HG02571 (cell line): ENCODE results near the gene CNIH2.

Experiments used
- ATAC-seq: cut with Tn5 transposase; IDR thresholded peaks from one replicate; pipeline ENCODE4 v1.9.1; 2021; ENCODE audit warnings: mild to moderate bottlenecking, moderate library complexity; ENCODE audit not compliant: unreplicated experiment

Gene CNIH2

GRCh38 chr11:66258473-66258893 lies 19.5 kb upstream of the CNIH2 start:
- no peak for ATAC-seq

- no peak for ATAC-seq
Measured at GRCh38 chr11:66259225-66259624, 18.8 kb upstream of the CNIH2 start.

DNA sequence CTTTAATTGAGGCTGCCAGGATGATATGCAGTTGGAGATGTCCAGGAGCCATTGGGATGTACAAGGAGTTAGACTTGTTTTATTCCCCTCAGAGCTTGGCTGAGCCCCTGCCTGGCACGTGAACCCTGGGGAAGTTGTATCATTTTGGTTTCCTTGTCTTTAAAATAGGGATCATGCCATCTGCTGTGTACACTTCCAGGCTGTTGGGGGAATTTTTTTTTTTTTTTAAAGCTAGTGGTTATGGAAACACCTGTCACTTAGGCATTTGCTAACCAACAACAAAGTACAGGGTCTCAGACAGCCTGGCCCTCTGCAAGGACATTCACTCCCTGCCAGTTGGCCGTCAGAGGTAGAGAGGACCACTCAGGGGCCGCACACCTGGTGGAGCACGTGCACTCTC lies 18.0 kb upstream of the CNIH2 start:
- ATAC-seq, result no peak

- ATAC-seq, result no peak
Measured at GRCh38 chr11:66261578-66261977, 16.4 kb upstream of the CNIH2 start.

DNA sequence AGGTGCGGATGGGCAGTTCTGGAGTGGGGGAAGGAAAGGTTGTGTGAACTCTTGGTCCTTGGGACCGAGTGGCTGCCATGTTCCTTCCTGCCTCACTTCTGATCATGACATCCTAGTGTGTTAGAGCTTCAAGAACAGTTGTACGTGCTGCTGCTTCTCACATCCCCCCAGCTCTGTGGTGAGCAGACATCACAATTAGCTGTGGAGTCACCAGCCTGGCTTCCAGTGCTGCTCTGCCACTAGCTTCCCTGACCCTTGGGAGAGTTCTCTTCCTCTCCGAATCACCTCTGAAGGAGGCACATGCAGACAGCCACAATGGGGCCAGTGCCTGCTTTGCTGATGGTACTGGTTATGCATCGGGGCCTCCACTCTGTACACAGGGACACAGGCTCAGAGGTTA lies 15.8 kb upstream of the CNIH2 start:
- ATAC-seq, result no peak

DNA sequence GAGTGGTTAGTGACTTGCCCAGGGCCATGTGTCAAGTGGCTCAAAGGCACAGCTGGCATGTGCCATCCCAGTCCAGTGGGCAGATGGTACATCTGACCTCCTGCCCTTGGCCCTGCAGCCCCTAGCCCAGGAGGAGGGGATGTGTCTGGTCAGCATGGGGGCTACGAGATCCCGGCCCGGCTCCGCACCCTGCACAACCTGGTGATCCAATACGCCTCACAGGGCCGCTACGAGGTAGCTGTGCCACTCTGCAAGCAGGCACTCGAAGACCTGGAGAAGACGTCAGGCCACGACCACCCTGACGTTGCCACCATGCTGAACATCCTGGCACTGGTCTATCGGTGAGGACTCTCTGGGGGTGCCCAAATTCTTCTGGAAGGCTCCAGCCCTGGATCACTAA lies 15.3 kb upstream of the CNIH2 start:
- ATAC-seq, result no peak

DNA sequence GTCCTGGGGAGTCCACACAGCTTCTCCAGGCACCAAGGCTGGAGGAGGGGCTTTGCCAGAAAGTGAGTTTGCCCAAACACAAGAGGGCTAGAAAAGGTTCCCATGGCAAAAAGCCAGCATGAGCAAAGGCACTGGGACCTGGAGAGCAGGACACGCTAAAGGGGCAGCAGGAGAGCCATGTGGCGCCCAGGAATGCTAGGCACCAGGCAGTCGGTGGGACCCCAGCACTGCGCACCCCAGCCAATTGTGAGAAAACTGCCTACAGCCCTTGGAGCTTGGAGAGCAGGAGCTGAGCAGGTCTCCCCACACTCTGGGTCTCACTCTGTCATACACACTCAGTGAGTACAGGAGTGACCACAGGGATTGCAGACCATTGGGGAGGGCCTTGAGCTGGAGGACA lies 14.7 kb upstream of the CNIH2 start:
- ATAC-seq, result no peak

DNA sequence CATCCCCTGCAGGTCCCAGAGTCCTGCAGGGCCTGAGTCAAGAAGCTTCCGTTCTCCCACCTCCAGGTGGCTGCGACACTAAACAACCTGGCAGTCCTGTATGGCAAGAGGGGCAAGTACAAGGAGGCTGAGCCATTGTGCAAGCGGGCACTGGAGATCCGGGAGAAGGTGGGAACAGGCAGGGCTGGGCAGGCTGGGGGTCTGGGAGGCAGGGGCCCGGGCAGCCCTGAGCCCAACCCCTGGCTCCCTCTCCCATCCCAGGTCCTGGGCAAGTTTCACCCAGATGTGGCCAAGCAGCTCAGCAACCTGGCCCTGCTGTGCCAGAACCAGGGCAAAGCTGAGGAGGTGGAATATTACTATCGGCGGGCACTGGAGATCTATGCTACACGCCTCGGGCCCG lies 14.2 kb upstream of the CNIH2 start:
- no peak for ATAC-seq

DNA sequence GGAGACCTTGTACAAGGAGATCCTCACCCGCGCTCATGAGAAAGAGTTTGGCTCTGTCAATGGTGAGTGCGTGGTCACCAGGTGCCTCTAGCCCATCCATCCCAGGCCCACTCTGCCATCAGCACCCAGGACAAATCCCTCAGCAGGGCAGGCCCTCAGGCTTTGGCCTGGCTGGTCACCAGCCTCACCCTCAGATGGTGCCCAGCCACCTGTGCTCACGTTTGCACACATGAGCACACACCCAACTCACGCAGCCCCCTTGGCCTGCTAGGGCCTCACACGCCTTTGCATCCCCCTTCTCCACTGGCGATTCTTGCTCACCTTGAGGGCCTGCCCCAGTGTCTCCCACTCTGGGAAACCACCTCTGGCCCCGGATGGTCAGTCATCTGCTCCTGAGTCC lies 13.6 kb upstream of the CNIH2 start:
- ATAC-seq, result no peak

DNA sequence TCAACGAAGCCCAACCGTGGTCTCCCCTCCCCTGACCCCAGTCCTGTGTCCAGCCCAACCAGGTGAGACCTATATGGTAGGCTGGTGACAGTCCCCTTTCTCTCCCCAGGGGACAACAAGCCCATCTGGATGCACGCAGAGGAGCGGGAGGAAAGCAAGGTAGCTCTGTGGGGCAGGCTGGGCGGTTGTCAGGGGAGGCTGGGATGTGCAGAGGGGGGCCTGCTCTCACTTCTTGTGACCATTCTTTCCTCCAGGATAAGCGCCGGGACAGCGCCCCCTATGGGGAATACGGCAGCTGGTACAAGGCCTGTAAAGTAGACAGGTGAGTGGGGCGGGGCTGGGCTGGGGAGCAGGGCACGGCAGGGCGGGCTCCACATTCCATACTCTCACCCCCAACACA lies 13.1 kb upstream of the CNIH2 start:
- ATAC-seq, result no peak

DNA sequence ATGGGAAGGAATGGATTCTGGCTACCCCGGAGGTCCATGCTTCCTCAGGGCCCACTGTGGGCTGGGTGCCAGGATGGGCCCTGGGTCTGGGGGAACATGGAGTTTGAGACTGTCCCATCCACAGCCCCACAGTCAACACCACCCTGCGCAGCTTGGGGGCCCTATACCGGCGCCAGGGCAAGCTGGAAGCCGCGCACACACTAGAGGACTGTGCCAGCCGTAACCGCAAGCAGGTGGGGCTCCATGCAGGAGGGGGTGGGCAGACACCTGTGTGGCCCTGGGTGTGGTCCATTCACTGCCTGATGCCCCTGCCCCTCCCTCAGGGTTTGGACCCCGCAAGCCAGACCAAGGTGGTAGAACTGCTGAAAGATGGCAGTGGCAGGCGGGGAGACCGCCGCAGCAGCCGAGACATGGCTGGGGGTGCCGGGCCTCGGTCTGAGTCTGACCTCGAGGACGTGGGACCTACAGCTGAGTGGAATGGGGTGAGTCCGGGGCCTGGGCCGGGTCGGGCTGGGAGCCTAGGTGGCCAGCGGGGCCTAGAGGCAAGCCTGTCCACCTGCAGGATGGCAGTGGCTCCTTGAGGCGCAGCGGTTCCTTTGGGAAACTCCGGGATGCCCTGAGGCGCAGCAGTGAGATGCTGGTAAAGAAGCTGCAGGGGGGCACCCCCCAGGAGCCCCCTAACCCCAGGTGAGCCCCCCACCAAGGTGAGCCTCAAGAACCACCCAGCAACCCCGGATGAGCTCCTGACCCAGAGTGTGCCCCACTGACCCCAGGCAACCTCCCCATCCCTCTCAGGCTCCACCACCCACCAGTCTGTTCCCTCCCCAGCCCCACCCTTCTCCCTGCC lies 12.2 kb upstream of the CNIH2 start:
- ATAC-seq, result no peak

DNA sequence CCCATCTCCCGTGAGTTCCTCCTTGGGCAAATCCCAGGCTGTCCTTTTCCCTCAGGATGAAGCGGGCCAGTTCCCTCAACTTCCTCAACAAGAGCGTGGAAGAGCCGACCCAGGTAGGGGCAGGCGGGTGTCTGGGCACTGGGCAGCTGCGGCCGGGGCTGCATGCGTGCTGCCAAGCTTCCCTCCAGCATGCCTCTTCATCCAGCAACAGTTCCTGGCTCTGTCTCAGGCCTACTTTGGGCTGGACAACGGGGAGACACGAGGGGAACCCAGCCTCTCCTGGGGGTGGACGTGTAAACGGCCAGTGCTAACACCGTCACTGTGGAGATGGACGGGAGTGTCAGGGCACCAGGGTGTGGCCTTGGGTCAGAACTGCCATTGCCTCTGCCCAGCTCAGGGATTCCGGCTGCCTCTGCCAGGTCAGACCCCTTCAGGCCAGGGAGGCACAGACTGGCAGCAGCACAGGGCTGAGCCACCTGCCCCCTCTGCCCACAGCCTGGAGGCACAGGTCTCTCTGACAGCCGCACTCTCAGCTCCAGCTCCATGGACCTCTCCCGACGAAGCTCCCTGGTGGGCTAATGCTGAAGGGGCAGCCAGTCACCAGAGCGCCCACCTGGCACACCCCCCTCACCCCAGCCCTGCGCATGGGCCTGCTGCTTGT lies 11.5 kb upstream of the CNIH2 start:
- no peak for ATAC-seq

DNA sequence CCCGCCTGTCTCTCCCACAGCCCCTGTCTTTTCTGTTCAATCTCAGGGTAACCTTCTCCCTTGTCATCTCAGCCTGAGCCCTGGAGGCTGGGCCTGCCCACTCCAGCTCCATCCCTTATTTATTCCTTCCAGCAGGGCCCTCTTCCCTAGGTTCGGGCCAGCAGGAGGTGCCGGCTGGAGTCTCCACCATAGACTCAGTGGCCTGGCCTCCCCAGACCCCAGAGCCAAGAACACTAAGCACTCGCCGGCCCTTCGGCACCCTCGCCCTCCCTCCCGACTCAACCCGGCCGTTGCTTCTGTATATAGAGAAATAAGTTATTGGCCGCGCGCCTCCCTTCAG lies 11.0 kb upstream of the CNIH2 start:
- ATAC-seq, result no peak

GRCh38 chr11:66267379-66268243 lies 10.4 kb upstream of the CNIH2 start:
- peak; percentile 36 for ATAC-seq

DNA sequence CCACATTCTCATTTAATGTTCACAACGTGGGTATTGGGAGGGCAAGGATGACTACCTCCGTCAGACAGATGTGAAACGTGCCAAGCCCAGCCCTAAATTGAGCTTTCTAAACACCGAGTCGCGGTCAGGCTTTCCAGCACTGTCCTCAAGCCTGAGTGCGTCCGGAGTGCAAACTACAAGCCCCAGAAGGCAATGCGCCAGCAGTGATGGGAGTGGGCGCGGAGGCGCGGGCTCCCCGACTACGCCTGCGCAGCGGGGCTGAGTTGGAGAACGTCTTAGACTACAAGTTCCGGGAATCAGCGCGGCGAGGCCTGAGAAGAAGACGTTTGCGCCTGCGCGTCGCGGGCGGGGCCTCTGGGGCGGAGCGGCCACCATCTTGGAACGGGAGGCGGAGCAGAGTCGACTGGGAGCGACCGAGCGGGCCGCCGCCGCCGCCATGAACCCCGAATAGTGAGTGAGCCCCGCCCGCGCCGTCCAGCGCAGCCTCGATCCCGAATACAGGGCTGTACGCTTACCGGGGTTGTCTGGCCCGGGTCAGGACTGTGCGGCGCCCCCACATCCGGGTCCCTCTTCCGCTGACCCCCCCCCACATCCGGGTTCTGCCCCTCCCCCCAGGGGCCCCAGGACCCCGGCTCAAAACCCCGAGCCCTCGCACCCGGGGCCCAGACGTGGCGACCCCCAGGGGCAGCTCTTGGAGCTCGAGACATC lies 9.6 kb upstream of the CNIH2 start, which contains the start of gene RAB1B:
Gene RAB1B (plus strand): TSS at position 396 of the 708 bp plus-strand sequence. CDS start 41 bp downstream, at position 437.
- ATAC-seq, result peak; percentile 69

DNA sequence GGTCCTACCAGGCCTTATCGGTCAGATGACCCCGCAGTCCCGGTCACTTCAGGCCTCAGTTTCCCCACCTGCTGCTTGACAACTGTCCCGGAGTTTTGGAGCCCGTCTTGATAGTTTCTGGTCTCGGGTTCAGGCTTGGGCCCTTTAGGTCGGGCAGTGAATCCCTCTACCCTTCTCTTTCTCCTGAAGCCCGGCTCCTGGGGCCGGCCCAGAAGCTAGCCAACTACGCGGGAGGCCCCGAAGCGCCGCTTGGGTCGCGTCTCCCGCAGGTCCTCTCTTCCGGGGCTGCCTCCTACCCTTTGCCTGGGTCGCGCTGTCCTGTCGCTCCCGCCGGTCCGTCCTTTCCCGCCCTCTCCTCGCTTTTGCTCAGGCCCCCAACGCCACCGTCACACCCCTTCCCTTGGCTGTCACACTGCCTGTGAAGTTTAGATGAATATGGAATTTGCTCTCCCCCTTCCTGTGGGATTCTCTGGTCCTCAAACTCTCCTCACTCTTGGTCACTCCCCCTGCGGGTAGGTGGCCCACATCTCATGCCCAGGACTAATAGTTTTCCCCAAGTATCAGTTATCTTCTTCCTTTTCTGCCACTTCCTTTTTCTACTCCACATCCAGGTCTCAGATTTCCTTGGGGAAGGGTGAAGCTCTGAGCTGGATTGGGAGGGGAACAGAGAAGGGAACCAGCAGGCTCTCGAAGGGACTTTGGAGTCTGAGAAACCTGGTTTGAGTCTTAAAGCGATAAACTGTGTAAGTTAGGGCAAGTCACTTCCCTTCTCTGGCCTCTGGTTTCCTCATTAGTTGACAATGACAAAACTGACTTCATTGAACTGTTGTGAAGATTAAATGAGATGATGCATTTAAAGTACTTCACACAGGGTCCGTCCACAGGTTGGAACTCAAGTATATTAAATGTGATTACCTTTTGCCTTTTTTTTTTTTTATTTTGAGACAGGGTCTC lies 8.7 kb upstream of the CNIH2 start:
- no peak for ATAC-seq

DNA sequence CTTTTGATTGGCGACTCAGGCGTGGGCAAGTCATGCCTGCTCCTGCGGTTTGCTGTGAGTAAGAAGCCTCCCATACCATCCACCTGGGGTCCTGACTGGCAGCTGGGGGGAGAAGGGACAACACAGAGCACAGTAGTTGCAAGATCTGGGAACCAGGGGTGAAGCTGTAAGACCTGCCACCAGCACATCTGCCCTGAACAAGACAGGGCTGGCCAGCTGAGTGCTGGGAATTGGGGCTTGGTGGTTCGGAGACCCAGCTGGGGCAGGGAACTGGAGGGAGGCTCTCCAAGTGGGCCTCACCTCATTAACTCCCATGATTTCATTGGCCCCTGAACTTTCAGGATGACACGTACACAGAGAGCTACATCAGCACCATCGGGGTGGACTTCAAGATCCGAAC lies 6.2 kb upstream of the CNIH2 start:
- no peak for ATAC-seq

DNA sequence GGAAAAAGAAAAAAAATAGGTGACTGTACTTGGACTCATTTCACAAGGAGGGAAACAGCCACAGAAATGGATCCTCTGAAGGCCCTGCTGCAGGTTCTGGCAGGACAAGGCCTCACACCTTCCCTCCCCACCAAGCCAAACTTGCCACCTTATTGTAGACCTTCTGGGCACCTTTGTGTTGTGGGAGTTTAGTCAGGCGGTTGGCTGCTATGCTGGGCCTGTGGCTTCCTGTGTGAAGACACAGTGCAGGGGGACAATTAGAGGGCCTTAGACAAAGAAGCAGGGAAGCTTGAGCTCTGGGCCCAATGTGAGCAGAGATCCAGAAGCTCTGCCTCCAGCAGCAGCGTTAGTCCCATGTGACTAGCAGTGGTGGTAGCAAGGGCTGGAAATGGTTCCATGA lies 5.4 kb upstream of the CNIH2 start:
- ATAC-seq, result no peak

GRCh38 chr11:66274219-66274618 lies 3.8 kb upstream of the CNIH2 start:
- ATAC-seq, result no peak

- ATAC-seq, result no peak
Measured at GRCh38 chr11:66275396-66275795, 2.6 kb upstream of the CNIH2 start.
